ENCODE results near the gene DOCK10. TPM values are rescaled to one million over a fixed set of nuclear protein-coding genes. Genes with fewer than 3 reads are reported as not detected.

Gene DOCK10
- total and polyA plus RNA-seq, 2 donors (not counting 3 experiments of a cell fraction or from before 2014, with no cell fraction given) = 5.8 to 23.0 TPM

DNA sequence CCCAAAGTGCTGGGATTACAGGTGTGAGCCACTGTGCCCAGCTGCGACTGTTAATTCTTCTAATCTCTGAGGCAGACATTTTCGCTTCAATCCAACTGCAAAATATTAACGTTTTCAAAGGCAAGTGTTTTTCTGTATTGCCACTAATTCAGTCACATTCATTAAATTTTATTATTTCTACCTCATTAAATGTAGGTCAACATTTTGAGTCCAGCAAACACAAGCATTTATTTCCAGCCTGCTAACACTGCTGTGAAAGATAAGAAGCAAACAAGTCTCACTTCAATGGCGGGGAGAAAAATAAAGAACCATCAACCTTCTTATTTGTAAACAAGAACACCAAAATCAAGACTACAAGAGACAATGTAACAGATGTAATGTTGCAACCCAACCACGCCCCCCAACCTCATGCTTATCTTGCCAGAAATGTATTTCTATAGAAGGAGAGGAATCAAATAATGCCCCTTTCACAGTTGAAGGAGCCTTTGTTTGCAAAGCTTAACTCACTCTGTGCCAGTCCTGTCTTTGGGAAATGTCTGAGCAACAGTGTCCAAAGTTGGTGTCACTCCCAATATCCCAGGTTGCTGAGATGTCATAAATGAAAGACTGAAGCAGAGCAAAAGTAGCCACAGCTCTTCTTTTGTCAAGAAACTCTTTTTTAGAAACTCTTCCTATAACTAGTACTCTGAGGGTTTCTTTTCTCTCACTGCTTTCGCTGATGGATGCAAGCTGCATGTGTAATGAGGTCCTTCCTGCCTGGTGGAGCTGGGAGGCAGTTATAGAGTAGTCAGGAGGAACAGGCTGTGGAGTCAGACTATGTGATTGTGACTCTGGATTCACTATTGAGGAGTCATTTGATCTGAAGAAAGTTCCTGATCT lies 8.6 kb downstream of the DOCK10 start:
- Histone ChIP-seq H3K4me3 (replicated peaks in 1 of 3; ENCODE audit: insufficient read depth in 1 of 3, low read depth in 1 of 3, low read length in 3 of 3) (no peak overlapping the region), H2AFZ (ENCODE audit: low read depth, low read length) (no peak overlapping the region), H3K27me3 (ENCODE audit: control insufficient read depth in 2 of 2, insufficient read depth in 2 of 2, low read length in 2 of 2) (peaks cover 0 to 2% of the 10 kb centered on the region in 2 experiments), H3K9me3 (replicated peaks; ENCODE audit: control insufficient read depth, insufficient read depth, low read length) (no peaks in the 10 kb centered on the region), H3K79me2 (ENCODE audit: control insufficient read depth, insufficient read depth, low read length) (no peaks in the 10 kb centered on the region), H3K36me3 (ENCODE audit: control insufficient read depth in 2 of 2, extremely low read depth in 1 of 2, insufficient read depth in 2 of 2, low read length in 2 of 2) (no peaks in the 10 kb centered on the region), H3K4me2 (ENCODE audit: insufficient read depth, low read length) (no peak overlapping the region), H3K9ac (replicated peaks; ENCODE audit: extremely low read depth, insufficient read depth, low read length) (no peak overlapping the region), H3K9me1 (replicated peaks; ENCODE audit: control insufficient read depth, extremely low read depth, insufficient read depth, low read length) (no peaks in the 10 kb centered on the region), H3K27ac (ENCODE audit: insufficient read depth, low read depth, low read length) (no peak overlapping the region), H4K20me1 (replicated peaks; ENCODE audit: control insufficient read depth, extremely low read depth, insufficient read depth, low read length) (no peaks in the 10 kb centered on the region), H3K4me1 (ENCODE audit: control insufficient read depth, extremely low read depth, insufficient read depth, low read length) (no peaks in the 10 kb centered on the region)
- FAIRE-seq (no peak), DNase-seq (ENCODE audit: low read depth, low spot score) (no peak)
- no peak for TF ChIP-seq MYC (IDR thresholded peaks at IDR 0.05; ENCODE audit: low read depth, low read length)
- no peak for TF ChIP-seq FOS (IDR thresholded peaks at IDR 0.05; ENCODE audit: borderline replicate concordance, insufficient read depth, low read length)
- no peak for TF ChIP-seq CTCF (IDR thresholded peaks at IDR 0.05; ENCODE audit: extremely low read depth in 1 of 2, insufficient read depth in 1 of 2, low read depth in 1 of 2, low read length in 2 of 2)
- TF ChIP-seq MAX (IDR thresholded peaks at IDR 0.05; ENCODE audit: insufficient read depth, insufficient read length) = no peak
- TF ChIP-seq POLR2AphosphoS5 (IDR thresholded peaks at IDR 0.05; ENCODE audit: insufficient read depth, low read depth, low read length) = no peak
- no TSS peak for BruUV-seq (replicated peaks)
- intact Hi-C loops (cut with micrococcal nuclease) (loop anchor here (10.0 kb wide), 1 partner anchor 701 kb away; no protein-coding TSS in a partner anchor), dilution Hi-C loops (cut with MboI; ENCODE audit: extremely low pct_ligation_motif_present, low sequenced_read_pairs) (no loop called here)
- ChIA-PET CTCF (no interaction called here), POLR2A (no interaction called here)
